K562 treated with DMSO at 1 percent for 24 hours (cell line): Measurements from ENCODE around the gene SCP2D1. TPM values are rescaled to one million over a fixed set of nuclear protein-coding genes. Genes with fewer than 3 reads are reported as not detected.

Source experiments
- total RNA-seq: library from RNA; unstranded; fragments of 300-600 nt; gene quantifications from 2 replicates; pipeline ENCODE4 v1.2.3, GENCODE V29; 2022; ENCODE audit warnings: low read depth; ENCODE audit not compliant: insufficient read depth

SCP2D1 gene
- not detected in 2 replicates for total RNA-seq

GRCh38 chr20:18813483-18813882 is at the start of gene SCP2D1:
SCP2D1 (plus strand) TSS chr20:18813783; CDS start chr20:18813816, 33 bp downstream.

Other genes starting within 250 kb of the SCP2D1 start
- gene SMIM26, start 246.4 kb upstream of the SCP2D1 start, total RNA-seq: 69.2 and 74.4 TPM in 2 replicates
- 42.1 and 52.8 TPM in 2 replicates for gene DTD1, start 225.7 kb upstream of the SCP2D1 start, total RNA-seq